T-helper 1 cell treated with Interleukin-12 subunit alpha and Interleukin-12 subunit beta and Interleukin-4 antibody, amounts not matched to agents 30 ng/mL and 1 ng/mL, for 36 hours (primary cell): Measurements from ENCODE around the gene MAJIN. TPM values are rescaled to one million over a fixed set of nuclear protein-coding genes. Genes with fewer than 3 reads are reported as not detected.
"Not testable (repeated sequence)": the region's sequence is repeated elsewhere in the genome, so short reads cannot be mapped to it uniquely, and the experiment has no call there.

Experiments used
- intact Hi-C: fragments of 100-400 bp; cut with micrococcal nuclease; formaldehyde crosslinking; loops from one replicate; pipeline ENCODE4 v1.15.1; 2024
- total RNA-seq: library from RNA; stranded (reverse); gene quantifications from 2 replicates; pipeline ENCODE4 v1.2.3, GENCODE V29; 2022

The MAJIN gene
- total RNA-seq, 1 donor from 2014 or later: not detected

DNA sequence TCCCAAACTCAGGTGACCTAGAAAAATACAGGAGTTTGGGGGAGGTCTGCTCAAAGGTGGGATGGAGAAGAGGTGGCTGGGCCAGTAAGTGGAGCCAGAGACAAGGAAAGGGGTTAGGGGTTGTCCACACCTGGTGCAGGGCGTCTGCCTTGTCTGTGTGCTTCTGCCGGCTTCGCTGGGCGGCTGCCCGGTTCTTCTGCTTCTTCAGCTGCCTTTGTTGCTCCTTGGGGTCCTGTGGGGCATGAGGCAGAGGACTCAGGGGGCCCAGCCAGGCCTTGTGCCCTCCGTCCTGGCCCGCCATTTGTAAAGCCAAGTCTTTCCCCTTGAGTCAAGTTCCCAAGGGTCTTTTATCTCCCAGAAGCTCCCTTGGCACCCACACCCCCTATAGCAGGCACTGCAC lies 22.4 kb upstream of the MAJIN start:
- intact Hi-C loops: no loop called here

DNA sequence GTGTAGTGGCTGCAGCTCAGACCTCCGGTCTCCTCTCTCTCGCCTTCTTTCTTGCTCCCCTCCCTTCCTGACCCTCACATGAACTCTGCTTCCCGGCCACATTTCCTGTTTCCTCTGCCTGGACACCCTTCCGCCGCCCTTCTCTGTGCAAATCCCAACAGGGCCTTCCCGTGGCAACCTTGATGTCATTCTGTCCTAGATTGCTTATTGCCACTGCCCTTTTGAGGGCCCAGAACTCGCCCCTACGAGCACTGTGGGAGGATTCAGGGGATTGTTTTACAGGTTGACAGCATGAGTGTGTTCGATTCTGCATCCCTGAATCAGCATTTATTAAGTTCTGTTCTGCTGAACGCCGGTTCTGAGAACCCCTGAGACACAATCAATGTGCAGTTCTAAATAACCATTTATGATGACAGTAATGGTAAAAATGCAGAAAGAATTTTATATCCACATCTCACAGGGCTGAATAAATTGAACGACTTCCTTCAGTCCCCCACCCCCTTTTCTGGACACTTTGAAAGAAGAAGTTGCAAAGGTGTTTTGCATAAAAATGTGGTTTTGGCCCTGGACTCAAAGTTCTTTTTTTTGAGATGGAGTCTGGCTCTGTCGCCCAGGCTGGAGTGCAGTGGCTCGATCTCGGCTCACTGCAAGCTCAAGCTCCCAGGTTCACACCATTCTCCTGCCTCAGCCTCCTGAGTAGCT lies 18.5 kb upstream of the MAJIN start:
- intact Hi-C loops: no loop called here

DNA sequence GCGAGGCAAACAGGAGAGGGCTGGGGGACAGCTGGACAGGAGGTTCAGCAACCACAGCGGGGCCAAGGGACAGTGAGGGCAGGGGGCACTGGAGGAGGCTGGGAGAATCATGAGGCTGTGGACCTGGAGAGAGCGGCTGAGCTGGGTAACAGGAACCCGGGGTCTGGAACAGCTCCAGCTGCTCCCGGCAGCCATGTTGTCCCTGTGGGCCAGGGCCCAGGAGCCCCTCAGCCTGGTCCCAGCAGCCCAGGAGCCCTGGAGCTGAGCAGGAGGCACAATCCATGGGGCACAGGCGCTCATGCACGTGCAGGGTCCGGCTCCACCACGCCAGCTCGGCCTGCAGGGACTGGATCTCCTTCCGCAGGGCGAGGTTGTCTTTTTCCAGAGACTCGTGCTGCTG lies 17.5 kb upstream of the MAJIN start:
- intact Hi-C loops: no loop called here

DNA sequence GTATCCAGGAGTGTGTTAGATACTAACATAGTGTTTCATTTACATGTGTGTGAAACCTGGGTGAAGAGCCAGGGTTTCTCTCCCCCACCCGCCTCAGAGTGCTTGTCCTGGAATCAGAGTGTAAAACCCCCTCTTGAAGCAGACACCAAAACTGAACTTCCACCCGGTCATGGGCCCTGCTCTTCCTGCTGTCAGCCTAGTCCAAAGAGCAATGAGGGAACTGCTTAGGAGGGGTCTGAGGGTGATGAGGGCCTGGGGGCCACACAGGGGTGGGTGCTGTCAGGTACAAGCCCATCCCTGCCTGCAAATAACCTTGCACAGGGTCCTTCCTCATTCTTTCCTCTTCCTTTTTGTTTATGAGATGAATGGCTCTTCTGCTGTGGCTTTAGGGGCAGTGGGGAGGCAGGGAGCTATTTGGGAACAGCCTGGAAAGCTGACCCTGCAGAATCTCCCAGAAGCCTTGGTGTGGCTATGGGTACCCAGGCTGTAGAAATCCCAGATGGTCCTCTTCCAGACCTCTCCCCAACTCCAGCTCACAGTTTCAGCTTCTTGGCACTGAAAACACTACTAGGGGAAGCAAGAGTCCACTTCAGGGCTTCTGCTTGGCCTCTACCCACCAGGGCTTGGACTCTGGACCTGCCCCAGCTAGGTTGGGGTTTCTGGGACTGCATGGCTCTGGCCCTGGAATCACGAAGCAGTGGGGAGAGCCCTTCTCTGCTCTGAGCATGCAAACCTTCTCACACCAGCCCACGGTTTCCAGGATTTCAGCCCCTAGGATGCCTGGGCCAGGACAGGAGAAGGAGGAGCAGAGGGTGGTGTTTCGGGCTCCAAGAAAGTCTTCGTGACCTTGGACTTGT lies 16.3 kb upstream of the MAJIN start:
- intact Hi-C loops: no loop called here

DNA sequence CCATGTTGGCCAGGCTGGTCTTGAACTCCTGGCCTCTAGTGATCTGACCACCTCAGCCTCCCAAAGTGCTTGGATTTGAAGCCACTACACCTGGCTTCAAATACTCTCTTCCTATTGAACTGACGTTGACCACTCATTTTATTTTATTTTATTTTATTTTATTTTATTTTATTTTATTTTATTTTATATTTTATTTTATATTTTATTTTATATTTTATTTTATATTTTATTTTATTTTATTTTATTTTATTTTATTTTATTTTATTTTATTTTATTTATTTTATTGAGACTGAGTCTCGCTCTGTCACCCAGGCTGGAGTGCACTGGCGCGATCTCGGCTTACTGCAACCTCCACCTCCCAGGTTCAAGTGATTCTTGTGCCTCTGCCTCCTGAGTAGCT lies 11.4 kb upstream of the MAJIN start:
- intact Hi-C loops: not testable (repeated sequence)

DNA sequence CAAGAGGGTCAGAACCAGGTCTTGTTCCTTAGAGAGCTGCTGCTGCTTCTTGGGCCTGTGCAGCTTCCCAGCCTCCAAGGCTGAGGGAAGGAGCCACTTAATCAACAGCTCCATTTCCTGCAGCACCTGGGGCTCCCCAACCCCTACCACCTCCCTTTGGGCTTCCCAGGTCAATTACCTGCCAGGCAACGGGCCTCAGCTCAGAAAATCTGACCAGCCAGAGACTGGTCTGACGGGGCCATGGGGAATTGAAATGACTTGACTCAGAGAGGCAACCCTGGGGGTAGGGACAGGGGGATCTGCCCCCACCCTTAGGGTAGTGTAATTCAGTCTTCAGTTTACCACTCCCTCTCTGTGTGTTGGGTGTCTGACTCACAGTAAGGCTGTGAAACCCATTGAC lies 4.7 kb upstream of the MAJIN start:
- intact Hi-C loops: no loop called here

DNA sequence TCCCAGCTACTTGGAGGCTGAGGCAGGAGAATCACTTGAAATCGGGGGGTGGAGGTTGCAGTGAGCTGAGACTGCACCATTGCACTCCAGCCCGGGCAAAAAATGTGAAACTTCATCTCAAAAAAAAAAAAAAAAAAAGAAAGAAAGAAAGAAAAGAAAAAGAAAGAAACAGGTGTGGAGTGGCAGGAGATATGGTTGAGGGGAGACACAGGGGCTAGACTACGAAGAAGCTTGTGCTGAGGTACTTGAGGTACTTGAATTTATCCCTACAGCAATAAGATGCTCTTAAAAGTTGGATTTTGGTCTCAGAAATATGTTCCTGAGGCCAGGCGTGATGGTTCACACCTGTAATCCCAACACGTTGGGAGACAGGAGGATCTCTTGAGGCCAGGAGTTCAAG lies 2.2 kb upstream of the MAJIN start:
- intact Hi-C loops: loop anchor here (5.0 kb wide), 1 partner anchor 57 kb away; the partner anchor contains the start of gene ATG2A

DNA sequence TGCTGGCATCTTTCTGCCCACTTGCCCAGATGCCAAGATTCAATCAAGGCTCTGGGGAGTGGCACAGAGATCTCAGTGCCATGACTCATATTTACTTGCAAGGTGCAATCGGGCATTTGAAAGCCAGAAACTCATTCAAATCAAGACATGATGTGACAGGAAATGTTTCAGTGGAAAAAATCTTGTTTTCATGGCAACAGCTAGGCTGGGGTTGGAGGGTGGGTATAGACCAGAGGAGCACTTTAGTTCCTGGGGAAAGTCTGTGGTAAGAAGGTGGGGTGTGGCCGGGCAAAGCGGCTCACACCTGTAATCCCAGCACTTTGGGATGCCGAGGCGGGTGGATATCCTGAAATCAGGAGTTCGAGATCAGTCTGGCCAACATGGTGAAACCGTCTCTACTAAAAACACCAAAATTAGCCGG lies 1.2 kb downstream of the MAJIN start:
- intact Hi-C loops: loop anchor here (5.0 kb wide), 1 partner anchor 53 kb away; the partner anchor contains the start of gene ATG2A

DNA sequence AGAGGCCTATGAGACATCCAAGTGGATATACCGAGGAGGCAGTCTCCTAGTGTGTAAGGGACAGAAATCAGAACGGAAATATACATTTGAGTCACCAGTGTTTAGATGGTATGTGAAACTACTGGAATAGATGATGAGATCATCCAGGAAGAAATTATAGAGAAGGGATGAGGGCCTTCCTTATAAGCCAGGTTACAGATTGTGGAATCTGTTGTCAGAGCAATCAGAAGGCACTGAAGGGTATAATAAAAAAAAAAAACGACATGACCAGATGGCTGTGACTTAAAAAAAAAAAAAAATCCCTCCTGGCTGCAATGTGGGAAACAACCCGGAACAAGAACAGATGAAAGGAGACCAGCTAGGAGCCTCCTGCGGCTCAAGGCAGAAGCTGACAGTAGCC lies 2.7 kb downstream of the MAJIN start:
- intact Hi-C loops: no loop called here

DNA sequence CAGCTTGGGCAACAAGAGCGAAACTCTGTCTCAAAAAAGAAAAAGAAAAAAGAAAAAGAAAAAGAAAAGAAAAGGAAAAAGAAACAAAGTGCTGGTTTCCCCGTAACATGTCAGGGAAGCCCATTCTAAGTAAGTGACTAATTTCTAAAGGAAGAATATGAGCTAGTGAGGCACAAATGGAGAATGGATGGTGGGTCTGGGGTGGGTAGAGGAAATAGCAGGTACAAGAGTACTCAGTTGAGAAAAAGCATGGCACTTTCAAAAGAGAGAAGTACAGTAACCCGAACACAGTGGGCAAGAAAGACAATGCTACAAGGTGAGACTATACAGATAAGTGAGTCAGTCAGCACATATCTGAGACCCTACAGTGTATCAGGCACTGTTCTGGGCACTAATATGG lies 4.5 kb downstream of the MAJIN start:
- intact Hi-C loops: no loop called here

DNA sequence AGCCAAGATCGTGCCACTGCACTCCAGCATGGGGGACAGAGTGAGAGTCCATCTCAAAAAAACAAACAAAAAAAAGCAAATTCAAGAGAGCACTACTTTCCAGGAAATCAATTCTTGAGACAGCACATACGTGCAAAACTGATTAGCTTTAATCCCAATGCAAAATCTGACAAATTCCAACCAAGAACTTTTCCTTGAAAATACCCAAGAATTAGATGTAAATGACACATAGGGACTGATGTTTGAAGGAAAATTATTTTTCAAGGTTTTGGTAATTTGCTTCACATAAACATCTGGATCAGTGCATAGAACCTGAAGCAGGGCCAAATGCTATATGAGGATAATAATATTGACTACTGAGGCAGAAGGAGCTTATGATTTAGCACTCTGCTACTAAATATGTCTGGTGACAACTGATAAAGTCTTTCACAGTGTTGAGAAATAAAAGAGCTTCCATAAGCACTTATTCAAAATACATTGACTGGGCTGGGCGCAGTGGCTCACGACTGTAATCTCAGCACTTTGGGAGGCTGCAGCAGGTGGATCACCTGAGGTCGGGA lies 8.8 kb downstream of the MAJIN start:
- intact Hi-C loops: no loop called here

DNA sequence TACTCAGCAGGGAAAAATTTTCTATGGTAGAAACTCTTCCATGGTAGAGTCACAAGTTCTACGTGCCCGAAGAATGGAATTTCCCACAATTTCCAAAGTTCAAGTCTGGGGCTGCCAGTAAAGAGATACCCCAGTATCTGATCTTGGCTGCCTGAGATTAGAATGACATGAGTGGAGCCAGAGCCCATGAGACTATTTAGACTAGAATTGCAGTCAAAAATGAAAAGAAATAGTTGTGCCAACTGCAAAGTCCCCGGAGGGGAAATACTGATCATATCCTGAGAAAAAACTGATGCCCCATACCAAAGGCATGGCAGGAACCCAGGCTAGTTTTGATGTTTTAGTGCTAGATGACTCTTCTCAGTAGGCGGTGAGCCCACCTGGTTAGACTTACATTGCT lies 11.2 kb downstream of the MAJIN start:
- intact Hi-C loops: no loop called here

DNA sequence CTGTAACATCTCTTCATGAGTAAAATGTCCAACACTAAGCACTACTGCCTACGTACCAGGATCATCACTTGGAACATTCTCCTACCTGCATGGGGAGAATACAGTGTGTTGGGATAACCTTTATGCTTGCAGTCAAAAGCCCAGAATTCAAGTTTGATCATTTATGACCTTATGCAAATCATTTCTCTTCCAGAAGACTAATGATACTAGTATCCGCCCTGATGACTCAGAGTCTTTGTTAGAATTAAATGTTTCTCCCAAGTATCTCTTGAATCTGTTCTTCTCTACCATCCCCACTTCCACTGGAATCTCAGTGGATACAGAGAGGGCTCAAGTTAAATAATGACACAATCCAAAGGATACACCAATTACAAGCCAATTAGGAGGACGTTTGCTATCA lies 12.4 kb downstream of the MAJIN start:
- intact Hi-C loops: no loop called here

DNA sequence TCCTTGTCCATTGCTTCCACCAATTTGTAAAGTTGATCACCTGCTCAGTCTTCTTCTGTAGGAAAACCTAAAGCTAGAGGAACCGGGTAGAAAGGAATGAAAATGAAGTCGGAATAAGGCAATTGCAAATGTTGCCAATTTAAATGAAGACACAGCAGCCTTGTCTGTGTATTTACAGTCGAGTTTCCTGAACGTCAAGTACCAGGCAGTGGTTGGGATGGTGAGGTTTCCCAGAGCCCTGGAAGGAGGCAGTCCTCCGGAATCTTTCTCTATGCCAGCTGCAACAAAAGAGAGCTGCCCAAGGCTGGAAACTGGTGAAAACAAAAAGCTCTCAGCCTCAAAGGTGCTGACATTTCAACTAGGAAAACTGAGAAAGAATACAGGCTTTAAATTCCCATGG lies 17.7 kb downstream of the MAJIN start:
- intact Hi-C loops: loop anchor here (5.0 kb wide), 1 partner anchor 43 kb away; the partner anchor contains the start of gene BATF2

DNA sequence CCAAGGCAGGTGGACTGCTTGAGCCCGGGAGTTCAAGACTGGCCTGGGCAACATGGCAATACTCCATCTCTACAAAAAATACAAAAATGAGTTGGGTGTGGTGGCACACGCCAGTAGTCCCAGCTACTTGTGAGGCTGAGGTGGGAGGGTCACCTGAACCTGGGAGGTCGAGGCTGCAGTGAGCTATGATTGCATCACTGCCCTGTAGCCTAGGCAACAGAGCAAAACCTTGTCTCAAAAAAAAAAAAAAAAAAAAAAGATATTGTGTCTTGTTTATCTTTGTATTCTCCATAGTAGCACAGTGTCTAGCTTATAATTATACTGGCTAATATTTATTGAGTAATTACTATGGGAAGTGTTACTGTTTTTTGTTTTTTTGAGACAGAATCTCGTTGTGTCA lies 20.4 kb downstream of the MAJIN start:
- intact Hi-C loops: loop anchor here (5.0 kb wide), 1 partner anchor 46 kb away; the partner anchor contains the start of gene BATF2

DNA sequence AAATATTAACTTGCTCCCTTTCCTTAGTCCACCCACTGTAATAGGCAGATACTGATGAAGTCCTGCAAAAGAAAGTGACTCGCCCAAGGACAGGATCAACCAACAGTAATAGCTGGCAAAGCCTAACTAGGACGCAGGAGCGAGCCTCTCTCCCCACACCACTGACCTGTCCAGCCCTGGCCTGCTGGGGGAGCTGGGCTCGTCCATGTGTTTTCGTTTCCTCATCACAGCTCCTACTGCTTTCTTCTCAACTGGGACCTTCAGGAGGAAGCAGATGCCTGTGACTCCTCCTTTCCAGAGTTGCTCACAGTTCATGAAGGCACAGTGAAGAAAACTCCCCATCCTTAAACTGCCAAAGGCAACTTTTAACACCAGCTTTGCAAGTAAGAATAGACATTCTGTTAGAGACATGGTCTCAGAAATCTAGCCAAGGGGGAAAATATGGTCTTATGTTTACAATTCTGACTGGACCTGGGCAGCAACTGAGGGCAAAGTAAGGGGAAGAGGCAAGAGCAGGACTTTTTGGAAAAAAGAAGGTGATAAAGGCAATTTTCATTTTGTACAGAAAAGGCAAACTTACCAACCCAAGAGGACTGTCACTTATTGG lies 24.6 kb downstream of the MAJIN start:
- intact Hi-C loops: no loop called here

DNA sequence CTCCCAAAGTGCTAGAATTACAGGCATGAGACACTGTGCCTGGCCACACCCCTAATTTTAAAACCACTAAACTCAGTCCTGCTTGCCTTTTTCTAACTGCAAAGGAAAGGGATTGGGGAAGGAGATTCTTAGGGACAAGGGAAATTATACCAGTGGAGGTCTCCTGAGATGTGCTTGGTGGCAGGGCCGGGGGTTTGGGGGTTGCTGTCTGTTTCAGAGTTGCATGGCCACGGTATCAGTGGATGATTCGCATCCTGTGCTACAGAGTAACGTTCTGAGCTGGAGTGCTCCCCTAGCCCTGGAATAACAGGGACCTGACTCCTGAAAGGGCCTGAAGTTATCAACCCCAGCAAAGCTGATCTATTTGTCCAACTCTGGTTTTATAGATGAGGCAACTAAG lies 35.4 kb downstream of the MAJIN start:
- intact Hi-C loops: no loop called here

DNA sequence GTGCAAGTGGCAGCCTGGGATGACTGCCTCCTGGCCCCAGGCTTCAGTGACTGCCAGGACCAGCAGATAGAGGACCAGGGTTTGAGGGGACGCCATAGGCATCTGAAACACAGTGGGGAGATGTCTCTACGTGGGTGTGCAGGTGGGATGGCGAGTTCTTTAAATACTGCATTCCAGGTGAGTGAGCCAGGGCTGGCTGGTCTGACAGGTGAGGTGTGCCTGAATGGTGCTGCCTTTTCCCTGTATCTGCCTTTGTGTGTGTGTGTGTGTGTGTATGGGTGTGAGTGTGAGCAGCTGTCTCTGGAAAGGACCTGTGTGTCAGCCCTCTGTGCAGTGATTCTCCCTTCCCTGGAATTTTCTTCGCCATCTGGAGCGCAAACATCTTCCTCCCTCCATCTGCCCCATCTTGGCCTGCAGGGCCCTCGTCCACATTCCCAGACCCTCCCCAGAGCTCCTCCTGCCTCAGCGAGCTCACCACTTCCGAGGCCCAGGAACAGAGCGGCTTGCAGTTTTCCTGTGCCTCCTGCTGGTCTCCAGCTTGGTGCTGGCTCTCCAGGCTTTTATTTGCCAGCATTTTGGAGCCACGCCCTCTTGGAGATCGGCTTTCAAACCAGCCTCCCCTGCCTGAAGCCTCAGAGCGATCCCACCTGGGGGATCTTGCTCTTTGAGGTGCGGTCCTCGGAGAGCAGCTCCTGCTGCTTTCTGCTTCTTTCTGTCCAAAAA lies 36.4 kb downstream of the MAJIN start, which contains the start of gene GPHA2:
TSS of gene GPHA2 (minus strand) at position 535 of the 723 bp plus-strand sequence. CDS start at position 102, 433 bp downstream.
- intact Hi-C loops: no loop called here

DNA sequence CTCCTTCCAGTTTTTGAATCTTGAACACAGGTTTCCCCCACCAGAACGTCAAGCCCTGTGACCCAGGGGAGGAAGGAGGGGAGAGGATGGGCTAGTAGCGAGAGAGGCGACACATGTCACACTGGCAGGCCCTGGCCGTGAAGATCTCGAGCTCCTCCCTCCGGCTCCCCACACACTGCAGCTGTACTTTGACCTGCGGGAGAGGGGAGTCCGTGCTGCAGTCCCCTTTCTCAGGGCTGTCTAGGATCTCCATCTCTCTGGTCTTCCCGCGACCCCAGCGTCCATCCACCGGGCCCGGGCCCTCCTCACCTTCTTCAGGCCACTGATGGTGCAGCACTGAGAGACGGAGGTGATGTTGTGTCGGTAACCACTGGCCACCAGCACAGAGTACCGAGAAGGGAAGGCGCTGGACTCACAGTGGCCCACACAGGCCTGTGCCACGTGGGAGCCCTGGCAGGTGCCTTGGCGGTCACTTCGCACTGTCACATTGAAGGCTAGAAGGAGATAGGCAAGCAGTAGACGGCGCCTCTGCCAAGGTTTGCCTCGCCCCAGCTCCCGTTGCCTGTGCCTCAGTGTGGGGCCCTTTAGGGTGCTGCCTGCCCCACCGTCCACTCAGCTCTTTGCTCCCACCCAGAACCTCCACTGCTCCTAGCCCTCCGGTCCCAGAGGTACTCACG lies 37.1 kb downstream of the MAJIN start:
- intact Hi-C loops: no loop called here

DNA sequence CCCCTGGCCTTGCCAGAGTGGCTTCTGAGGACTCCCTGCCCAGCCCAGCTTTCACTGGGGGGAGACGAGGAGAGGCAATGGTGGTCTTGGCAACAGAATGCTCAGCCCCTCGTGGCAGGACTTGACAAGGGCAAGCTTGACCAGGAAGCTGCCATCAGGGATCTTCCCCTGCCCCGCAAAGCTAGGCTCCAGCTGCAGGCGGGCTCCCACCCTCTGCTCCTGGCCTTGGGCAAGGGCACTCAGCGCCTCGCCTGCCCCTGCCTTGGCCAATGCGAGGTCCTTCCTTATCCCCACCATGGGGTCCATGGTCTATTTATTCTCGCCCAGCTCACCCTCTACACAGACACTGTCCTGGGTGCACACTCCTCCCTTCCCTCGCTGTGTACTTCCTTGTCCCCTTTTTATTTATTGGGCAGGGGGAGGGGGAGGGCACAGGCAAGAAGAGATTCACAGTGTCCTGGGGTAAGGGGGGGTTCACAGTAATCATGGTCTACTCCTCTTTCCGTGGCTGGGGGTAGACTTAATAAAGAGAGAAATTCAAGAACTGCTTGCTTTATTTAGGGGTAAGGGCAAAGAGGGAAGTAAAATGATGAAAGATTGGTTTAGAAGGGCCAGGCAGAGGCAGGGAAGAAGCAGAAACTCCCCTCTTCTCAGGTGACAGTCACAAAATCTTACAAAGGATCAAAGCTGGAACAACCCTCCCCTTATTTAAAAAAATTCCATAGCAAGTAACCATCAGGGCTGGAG lies 37.8 kb downstream of the MAJIN start:
- intact Hi-C loops: no loop called here
